Activated T-cell treated with anti-CD3 and anti-CD28 coated beads, Interleukin-2, amount 50 U/mL, for 4 hours (primary cell): ENCODE measurements around the gene MYO18B. TPM values are rescaled to one million over a fixed set of nuclear protein-coding genes. Genes with fewer than 3 reads are reported as not detected.

Source experiments
- ATAC-seq, 2 donors: fragments of 200-7000 bp; cut with Tn5 transposase; one replicate each; pipeline ENCODE4 v1.10.0; 2021
- DNase-seq: peaks from one replicate; pipeline ENCODE4 v3.0.0-alpha.2; 2020
- H3K27me3 Mint-ChIP-seq: one replicate; pipeline ENCODE4 v1.8.0; 2021; ENCODE audit warnings: low read depth, mixed read lengths
- H3K36me3 Mint-ChIP-seq: one replicate; pipeline ENCODE4 v1.8.0; 2022; ENCODE audit warnings: mixed read lengths; ENCODE audit not compliant: insufficient read depth
- H3K4me1 Mint-ChIP-seq: one replicate; pipeline ENCODE4 v1.8.0; 2021; ENCODE audit warnings: low read depth, mixed read lengths
- H3K4me3 Mint-ChIP-seq: one replicate; pipeline ENCODE4 v1.8.0; 2021; ENCODE audit warnings: mild to moderate bottlenecking, moderate library complexity, mixed read lengths
- H3K9me3 Mint-ChIP-seq: one replicate; pipeline ENCODE4 v1.8.0; 2021; ENCODE audit warnings: mixed read lengths
- total RNA-seq, 3 donors: library from RNA; stranded (reverse); gene quantifications; one replicate each; pipeline ENCODE4 v1.2.1, GENCODE V29; 2021

Gene MYO18B
- total RNA-seq, 3 donors from 2014 or later, result 0.03 TPM; not detected in 2

GRCh38 chr22:26065847-26066246 lies 323.9 kb downstream of the MYO18B start:
- DNase-seq (no peak), ATAC-seq (no peak)
- Mint-ChIP-seq H3K9me3 (no peaks in the 10 kb centered on the region), H3K27me3 (peaks cover 14% of the 10 kb centered on the region), H3K4me1 (no peaks in the 10 kb centered on the region), H3K36me3 (no peaks in the 10 kb centered on the region), H3K4me3 (no peak overlapping the region)

- no peak for ATAC-seq
- no peak for DNase-seq
- Mint-ChIP-seq H3K27me3 (peaks cover 9% of the 10 kb centered on the region), H3K4me3 (no peak overlapping the region), H3K36me3 (no peaks in the 10 kb centered on the region), H3K4me1 (no peaks in the 10 kb centered on the region), H3K9me3 (no peaks in the 10 kb centered on the region)
Observed at GRCh38 chr22:26066534-26066933, 324.5 kb downstream of the MYO18B start.

GRCh38 chr22:26068571-26068970 lies 326.6 kb downstream of the MYO18B start:
- H3K27me3 Mint-ChIP-seq, result peaks cover 7% of the 10 kb centered on the region
- no peaks in the 10 kb centered on the region for H3K4me1 Mint-ChIP-seq
- H3K9me3 Mint-ChIP-seq, result no peaks in the 10 kb centered on the region
- no peaks in the 10 kb centered on the region for H3K36me3 Mint-ChIP-seq
- no peak overlapping the region for H3K4me3 Mint-ChIP-seq
- DNase-seq (no peak), ATAC-seq (no peak)

DNA sequence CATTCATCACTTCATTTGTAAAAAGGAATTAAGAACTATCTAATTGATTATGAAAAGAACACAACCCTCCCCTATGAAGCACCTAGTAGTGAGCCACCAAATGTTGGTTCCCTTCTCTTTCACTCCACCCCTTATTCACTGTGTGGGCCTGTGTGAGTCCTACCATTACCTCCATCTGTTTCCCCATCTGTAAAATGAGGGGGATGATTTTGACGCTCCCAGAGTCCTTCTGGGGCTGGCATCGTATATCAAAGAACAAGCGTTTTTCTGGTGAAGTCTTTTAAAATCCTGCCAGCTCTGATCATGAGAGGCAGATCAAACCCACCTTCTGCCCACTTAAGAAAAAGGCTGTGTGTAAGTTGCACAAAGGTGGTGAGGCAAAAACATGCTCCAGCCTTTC lies 330.6 kb downstream of the MYO18B start:
- Mint-ChIP-seq H3K36me3 (no peaks in the 10 kb centered on the region), H3K27me3 (peaks cover 14% of the 10 kb centered on the region), H3K9me3 (no peaks in the 10 kb centered on the region), H3K4me3 (no peak overlapping the region), H3K4me1 (no peaks in the 10 kb centered on the region)
- DNase-seq (no peak), ATAC-seq (no peak)

DNA sequence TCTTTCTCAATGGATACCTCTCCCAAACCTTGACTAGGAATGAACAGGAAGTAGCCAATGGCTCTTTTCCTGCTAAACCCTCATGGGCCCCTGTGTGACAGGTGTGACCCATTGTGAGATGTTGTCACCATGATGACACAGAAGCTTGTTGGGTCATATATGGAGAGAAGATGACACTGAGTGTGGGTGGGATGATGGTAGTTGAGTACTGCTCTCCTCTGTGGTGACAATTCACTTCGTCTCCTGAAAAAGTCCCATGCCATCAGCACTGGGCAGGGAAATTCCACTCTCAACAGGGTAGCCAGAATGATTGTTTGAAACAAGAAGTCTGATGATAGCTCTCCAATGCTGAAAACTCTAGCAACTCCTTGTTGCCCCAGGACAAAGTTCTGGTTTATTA lies 333.3 kb downstream of the MYO18B start:
- H3K4me3 Mint-ChIP-seq, result no peak overlapping the region
- no peaks in the 10 kb centered on the region for H3K9me3 Mint-ChIP-seq
- no peak for DNase-seq
- no peak for ATAC-seq
- peaks cover 10% of the 10 kb centered on the region for H3K27me3 Mint-ChIP-seq
- no peaks in the 10 kb centered on the region for H3K36me3 Mint-ChIP-seq
- no peaks in the 10 kb centered on the region for H3K4me1 Mint-ChIP-seq

DNA sequence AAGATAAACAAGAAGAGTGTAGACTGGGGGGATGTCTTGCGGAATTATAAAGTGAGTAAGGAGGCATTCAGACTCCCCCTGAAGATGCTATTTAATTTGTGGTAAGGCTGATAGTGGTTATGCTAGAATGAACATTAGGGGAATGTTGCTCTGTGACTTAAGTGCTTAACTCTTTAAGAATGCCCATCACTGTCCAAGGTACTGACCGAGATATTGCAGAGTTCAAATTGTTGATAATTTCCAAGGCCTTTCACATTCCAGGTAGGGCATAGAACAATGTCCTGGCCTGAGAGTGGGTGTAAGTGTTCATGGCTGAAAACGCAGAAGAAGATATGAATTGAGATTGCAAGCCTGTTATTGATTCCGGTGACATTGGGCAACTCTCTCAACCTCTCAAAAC lies 337.0 kb downstream of the MYO18B start:
- Mint-ChIP-seq H3K36me3 (no peaks in the 10 kb centered on the region), H3K4me3 (no peak overlapping the region), H3K4me1 (no peaks in the 10 kb centered on the region), H3K9me3 (no peaks in the 10 kb centered on the region), H3K27me3 (peaks cover 10% of the 10 kb centered on the region)
- ATAC-seq (no peak), DNase-seq (no peak)

Other genes starting within 250 kb of the MYO18B start
- 1 to 10 TPM; 5.2 to 6.7 (median 5.3) TPM for gene GRK3, start 177.5 kb upstream of the MYO18B start, total RNA-seq